HG03439 (cell line): Measurements from ENCODE around the gene WNT9B.

ENCODE experiments used
- ATAC-seq: cut with Tn5 transposase; IDR thresholded peaks from one replicate; pipeline ENCODE4 v1.9.1; 2021; ENCODE audit warnings: mild to moderate bottlenecking, moderate library complexity; ENCODE audit not compliant: unreplicated experiment

The WNT9B gene

DNA sequence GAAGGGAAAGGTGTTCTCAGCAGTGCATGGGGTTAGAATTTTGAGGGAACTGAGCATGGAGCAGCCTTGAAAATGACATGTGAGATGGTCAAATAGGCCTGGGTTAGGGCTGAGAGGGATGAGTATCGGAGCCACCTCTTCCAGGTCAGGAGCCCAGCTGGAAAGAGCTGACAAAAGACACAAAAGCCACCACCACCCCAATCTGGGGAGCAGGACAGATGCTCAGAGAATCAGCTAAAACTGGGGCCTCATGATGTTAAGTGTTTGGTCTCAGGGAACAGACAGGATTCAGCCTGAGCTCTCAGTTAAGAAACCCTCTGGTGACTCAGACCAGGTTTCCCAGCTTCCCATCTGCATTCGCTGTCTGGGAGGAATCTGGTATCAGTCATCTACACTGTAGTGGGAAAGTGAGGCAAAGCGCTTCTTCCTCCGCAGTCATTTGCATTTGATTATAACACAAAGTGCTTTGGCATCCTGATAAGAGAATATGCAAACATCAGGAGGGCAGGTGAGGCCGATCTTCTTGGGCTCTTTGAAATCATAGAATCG is 2.6 kb downstream of the WNT9B start:
- no peak for ATAC-seq

DNA sequence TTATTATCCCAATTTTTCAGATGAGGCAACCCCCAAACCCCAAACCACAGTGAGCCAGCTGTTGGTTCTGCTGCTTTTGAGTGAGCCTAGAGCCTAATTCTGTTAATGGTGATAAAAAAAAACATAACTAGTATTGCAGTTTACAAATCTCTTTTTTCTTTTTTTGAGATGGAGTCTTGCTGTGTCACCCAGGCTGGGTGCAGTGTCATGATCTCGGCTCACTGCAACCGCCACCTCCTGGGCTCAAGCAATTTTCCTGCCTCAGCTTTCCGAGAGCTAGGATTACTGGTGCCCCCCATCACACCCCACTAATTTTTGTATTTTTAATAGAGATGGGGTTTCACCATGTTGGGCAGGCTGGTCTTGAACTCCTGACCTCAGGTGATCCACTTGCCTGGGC is 3.1 kb downstream of the WNT9B start:
- no peak for ATAC-seq

DNA sequence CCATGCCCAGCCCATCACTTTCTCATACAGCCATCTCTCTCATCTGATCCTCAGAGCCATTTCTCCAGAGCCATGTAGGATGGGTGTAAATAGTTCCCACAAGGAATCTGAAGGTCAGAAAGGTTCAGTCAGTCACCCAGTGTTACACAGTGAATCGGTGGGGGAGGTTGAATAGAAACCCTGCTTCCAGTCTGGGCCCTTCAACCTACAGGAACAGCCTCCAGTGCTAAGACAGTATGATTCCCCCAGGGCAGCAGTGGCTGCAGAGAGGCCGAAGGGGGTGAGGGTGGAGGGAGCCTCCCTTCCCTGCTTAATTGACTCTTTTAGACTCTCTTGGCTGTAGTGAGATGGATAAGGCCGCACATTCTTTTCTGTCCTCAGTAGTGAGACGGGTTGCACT is 3.6 kb downstream of the WNT9B start:
- ATAC-seq: no peak

DNA sequence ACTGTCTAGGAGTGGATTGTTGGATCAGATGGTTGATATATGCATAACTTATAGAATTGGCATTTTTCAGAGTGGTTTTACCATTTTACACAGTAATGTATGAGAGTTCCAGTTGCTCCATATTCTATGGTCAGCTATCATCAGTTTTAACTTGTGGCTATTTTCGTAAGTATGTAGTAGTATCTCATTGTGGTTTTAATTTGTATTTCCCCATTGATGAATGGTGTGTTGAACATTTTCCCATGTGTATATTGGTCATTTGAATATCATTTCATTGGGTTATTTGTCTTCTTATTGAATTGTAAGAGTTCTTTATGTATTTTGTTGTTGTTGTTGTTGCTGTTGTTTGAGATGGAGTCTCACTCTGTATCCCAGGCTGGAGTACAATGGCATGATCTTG is 6.2 kb downstream of the WNT9B start:
- ATAC-seq: no peak

DNA sequence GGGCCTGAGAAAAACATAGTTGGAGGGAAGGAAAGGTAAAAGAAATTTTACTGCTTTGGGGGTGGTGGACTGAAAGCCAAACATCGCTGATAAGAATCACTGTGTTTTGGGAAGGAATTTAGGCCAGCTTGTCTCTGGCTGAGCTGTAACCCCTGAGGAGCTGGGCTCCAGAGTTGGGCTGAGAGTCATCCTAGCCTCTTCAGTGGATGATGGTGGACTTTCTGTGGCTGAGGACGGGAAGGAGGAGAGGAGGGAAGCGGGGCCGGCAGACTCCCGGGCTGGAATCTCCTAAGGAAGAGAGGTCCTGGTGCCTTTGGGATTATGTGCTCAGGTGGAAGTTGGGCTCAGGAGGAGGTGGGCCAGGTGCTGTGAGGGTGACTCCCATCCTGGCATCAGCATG is 8.6 kb downstream of the WNT9B start:
- ATAC-seq: no peak

DNA sequence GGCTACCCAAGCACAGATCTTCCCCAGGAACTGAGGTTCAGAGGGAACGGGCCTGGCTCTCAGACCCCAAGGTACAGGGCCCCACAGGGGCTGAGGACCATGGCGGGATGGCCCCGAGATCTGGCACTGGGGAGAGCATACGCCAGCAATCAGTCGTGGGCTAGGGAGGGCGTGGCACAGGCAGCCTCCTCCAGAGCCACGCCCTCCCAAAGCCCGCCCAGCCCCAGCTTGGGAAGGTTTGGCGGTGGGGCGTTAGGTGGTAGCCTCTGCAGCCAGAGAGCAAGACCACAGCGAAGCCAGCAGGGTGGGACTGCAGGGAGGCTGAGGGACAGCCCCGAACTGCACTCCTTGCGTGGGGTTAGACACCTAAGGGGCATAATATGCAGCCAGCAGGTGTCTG is 11.6 kb downstream of the WNT9B start:
- no peak for ATAC-seq

DNA sequence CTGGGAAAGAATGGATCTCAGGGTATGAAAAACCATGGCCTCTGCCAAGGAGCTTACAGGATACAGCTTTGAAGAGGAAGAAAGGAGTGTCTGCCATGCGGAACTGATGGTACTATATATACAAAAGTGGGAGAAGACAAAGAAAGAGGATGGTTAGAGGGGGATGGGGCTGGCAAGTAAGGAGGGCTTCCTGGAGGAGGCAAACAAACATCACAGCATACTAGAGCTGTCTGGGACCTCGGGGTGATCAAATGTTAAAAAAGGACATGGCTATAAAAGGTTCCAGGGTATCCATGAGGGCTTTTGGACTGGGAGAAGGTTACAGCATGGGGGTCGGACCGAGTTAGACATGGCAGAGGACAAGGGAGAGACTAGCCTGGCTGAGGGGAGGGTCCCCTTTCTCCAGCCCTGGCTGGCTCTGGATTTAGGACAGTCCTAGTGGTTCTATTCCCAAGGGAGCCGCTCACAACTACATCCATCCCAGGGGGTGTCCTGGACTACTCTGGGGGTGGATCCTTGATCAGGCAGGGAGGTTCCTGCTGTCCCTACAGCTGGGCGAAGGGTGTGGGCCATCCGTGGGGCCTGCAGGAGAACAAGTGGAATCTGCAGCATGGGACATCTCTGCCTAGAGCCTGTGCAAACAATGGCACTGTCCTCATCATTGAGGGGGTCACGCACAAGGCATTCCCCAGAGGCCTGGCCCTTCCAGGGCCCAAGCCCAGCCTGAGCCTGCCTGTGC is 12.2 kb downstream of the WNT9B start:
- no peak for ATAC-seq

DNA sequence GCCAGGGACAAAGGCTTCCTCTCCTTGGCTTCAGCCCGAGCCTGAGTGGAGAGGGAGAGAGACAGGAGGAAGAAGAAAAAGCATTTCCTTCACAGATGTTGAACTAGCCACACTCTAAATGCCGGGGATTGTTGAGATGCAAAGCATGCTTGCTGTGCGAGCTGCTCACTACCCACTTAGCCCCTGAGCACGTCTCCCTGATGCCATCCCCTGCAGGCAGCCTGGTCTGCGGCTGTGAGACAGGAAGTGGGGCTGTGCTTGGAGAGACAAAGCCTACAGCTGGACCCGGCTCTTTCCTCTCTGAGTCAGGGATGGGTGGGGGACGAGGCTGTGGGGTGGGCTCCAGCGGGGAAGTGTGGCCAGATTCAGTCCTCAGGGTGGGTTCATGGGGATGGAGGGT is 13.7 kb downstream of the WNT9B start:
- no peak for ATAC-seq

DNA sequence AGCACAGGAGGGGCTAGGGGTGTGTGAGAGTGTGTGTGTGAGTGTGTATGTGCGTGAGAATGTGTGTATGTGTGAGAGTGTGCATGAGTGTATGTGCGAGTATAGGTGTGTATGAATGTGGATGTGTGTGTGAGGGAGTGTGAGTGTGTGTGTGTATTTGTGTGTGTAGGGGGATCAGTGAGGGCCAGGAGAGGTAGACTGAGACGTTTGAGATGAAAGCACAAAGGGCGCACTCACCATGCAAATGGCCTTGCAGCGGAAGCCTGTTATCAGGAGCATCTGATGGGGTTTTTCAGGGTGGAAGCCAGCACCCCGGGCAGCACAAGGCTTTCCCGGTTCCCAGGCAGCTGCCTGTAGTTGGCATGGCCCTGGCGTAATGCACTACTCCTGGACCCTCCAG is 14.9 kb downstream of the WNT9B start:
- no peak for ATAC-seq

DNA sequence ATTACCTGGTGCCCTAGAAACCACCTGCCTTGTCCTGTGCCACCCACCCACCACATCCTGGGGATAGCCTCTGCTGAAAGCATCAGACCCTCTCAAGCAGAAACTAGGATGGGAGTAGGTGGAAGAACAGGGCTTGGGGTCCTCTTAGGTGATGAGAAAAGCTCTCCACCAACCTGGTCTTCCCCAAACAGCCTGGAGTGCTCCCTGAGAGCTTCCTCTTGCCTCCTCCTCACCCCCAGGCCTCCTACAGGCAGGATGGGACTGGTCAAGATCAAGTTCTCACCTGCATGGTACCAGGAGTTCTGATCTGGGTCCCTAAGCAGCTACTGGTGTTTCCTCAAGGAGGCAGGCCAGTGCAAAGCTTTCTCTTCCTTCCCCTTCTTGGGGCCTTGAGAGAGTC is 15.4 kb downstream of the WNT9B start:
- no peak for ATAC-seq

DNA sequence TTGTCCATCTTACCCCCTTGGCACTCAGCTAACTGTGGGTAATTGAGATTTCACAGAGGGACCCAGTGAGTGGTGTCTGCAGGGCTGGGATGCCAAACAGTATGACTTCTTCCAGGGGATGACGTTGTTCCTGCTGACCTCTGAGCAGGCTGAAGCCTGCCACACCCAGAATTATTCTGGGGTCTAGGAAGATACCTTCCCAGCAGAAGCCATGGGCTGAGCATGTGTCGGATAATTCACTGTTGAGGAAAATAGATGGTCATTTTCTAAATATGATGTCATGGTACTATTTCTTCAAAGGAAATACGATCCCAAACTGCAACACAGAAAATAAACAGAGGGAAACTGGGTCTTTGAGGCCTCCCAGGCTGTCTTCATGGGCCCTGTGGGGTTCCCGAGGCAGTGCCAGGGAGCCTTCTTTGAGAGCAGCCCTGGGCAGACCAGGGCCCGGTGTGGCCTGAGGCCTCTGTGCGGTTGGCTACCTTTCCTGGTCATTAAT is 17.4 kb downstream of the WNT9B start:
- no peak for ATAC-seq

DNA sequence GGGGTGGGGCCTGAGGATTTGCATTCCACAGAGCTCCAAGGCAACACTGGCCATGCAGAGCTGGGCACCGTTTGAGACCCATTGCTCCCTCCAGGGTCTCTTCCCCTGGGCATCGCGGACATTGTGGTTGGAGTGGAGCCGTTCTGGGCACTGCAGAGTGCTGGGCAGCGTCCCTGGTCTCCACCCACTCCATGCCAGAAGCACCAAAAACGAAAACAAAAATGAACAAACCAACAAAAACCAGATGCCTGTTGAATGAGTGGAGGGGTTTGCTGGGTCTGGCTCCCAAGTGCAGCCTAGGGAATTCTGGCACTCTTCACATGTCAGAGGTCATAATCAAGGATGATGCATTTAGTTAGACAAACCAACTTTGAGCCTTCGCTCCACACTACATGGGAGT is 17.9 kb downstream of the WNT9B start:
- ATAC-seq: no peak

DNA sequence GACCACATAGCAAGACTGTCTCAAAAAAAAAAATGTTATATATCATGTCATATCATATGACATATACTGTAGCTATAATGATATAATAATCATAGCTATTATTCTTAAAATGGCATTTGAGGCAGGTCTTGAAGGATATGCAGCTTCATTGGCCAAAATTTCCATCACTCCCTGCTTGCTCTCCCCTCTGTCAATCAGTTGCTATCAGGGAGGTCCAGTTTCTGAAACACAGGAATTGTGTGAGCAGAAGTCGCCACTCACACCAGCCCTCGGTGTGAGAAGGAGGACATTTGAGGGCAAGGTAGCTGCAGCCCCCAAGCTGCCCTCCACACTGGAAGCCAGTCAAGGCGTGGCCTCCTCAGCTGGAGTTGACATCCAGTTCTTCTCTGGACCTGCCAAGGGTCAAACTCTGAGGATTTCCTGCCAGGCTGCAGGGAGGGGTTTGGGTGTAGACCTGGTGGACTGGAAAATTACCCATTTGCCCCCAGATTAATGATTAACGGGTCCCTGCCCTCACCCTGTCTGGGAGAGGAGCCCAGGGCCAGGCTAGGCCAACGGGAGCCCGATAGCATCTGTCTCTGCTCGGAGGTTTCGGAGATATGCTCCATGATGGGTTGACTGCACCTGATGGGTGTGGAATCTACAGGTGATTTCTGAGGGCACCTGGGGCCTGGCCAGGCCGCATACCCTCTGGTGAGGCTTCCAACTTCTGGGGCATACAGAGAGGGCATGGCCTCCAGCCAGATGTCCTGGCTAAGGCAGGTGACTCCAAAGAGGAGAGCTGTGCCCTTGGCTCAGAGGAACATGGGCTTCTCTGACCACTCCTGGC is 18.8 kb downstream of the WNT9B start:
- ATAC-seq: no peak

DNA sequence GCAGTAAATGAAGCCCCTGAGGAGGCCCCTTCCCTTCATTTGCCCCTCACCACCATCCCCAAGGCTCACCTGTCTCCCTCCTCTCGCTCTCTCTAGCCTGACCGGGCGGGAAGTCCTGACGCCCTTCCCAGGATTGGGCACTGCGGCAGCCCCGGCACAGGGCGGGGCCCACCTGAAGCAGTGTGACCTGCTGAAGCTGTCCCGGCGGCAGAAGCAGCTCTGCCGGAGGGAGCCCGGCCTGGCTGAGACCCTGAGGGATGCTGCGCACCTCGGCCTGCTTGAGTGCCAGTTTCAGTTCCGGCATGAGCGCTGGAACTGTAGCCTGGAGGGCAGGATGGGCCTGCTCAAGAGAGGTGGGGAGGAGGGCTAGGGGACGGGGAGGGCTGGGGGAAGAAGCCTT is 21.0 kb downstream of the WNT9B start:
- no peak for ATAC-seq

DNA sequence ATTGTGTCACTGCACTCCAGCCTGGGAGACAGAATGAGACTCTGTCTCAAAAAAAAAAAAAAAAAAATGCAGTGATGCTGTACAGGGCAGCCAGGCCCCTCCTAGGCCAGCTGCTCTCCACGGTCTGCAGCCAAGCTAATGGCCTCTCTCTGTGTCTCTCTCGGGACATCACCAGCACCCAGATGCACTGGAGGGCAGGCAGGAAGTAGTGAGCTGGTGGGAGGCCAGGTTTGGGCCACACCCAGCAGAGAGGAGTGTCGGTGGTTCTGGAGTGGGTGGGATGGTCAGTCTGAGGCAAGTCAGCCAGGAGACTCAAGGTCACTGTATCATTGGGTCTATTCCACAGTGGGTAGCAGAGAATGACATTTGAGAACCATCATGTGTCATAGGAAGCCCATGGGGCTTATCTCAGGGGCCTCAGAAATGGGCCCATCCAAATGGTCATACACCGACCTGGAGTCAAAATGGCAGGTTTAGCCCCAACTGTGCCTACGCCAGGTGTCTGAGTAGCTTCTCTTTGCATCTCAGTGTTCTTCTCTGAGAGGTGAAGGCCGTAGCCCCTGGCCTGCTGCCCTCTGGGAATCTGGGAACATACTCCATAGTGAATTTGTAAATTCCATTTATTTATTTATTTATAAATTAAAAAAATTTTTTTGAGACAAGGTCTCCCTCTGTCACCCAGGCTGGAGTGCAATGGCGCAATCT is 22.7 kb downstream of the WNT9B start:
- no peak for ATAC-seq

DNA sequence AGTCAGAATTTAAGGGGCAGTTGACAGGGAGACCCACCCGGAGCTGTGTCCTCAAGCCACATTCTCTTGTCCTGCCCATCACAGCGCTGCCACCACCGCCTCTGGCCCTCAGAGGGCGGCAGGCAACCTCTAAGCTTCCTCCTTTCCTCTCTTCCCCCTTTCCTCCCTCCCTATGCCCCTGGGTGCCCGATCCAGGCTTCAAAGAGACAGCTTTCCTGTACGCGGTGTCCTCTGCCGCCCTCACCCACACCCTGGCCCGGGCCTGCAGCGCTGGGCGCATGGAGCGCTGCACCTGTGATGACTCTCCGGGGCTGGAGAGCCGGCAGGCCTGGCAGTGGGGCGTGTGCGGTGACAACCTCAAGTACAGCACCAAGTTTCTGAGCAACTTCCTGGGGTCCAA is 23.5 kb downstream of the WNT9B start:
- ATAC-seq: no peak

DNA sequence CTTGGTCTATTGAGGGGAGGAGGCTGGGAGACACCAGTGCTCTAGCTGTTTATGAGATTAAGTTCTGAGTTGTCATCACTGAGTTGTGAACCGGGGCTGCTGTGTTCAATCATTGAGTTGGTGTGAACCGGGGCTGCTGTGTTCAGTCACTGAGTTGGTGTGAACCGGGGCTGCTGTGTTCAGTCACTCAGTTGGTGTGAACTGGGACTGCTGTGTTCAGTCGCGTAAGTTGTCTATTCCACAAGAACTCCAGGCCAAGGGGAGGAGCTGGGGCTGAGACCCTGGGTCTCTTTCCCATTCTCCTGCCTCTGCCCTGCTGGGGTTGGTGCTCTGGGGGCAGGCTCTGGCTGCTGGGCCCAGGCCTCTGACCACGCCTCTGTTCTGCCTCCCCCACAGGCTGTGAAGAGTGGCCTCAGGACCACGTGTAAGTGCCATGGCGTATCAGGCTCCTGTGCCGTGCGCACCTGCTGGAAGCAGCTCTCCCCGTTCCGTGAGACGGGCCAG is 24.5 kb downstream of the WNT9B start:
- no peak for ATAC-seq

DNA sequence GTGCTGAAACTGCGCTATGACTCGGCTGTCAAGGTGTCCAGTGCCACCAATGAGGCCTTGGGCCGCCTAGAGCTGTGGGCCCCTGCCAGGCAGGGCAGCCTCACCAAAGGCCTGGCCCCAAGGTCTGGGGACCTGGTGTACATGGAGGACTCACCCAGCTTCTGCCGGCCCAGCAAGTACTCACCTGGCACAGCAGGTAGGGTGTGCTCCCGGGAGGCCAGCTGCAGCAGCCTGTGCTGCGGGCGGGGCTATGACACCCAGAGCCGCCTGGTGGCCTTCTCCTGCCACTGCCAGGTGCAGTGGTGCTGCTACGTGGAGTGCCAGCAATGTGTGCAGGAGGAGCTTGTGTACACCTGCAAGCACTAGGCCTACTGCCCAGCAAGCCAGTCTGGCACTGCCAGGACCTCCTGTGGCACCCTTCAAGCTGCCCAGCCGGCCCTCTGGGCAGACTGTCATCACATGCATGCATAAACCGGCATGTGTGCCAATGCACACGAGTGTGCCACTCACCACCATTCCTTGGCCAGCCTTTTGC is 25.0 kb downstream of the WNT9B start:
- no peak for ATAC-seq

DNA sequence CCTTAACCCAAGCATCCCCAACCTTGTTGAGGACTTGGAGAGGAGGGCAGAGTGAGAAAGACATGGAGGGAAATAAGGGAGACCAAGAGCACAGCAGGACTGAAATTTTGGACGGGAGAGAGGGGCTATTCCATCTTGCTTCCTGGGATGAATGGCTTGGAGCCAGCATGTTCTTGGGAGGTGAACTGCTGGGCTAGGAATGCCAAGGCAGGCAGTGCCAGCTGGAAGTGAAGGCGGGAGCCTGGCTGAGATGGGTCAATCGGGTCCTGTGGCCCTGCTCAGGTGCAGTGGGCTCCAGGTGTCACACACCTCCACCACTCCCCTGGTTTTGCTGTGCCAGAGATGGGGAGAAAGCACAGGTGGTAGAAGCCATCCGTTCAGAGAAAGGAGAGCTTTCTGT is 25.5 kb downstream of the WNT9B start:
- ATAC-seq: no peak

DNA sequence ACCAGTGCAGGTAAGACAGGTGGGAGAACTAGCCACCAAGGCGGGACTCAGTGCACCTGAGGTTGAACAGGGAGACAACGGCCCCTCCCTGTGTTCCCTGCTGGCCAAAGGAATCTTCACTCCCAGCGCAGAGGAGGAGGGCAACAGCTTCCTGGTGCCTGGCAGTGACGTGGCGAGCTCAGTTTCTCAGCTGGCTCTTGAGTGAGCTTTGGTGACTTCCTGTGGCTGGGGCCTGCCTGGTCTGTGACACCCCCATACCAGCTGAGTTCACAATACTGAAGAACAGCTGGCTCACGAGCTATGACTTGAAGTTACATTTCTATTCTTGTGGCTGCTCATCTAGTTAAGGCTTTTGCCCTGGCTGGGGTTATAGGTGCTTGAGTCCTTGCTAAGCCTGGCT is 26.1 kb downstream of the WNT9B start:
- ATAC-seq: no peak

DNA sequence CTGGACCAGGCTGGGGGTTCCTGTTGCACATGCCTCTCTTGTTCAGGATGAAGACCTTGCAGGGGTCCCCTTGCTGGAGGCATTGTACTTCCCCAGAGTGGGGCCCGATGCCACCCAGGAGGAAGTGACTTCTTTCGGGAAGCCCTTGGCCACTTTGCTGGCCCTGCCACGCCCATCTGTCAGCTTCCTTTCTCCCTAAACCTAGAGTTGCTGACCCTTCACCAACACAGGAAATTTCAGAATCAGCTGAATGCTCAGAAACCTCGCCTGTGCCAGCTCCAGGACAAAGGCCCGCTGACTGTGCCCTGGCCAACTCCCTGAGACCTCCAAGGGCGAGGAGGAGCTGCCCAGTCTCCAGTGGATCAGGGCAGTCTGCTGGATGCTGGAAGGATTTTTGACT is 26.7 kb downstream of the WNT9B start:
- ATAC-seq: no peak
